OCI-LY3 (cell line): ENCODE results near the gene PNLIPRP1.

ENCODE experiments used
- EZH2phosphoT487 ChIP-seq: fragments of 200-600 bp; shearing (Covaris generic); IDR thresholded peaks from 2 replicates; pipeline ENCODE4 v1.6.1; 2018; ENCODE audit warnings: antibody characterized with exemption, mixed run types, low read depth
- TF ChIP-seq, protein P1 (sequence below): fragments of 200-600, 300-600 bp; sonication (generic); IDR thresholded peaks from 2 replicates; pipeline ENCODE4 v1.5.1; 2014; ENCODE audit warnings: antibody characterized with exemption, low read length, low read depth

- TF ChIP-seq, protein P1, sequence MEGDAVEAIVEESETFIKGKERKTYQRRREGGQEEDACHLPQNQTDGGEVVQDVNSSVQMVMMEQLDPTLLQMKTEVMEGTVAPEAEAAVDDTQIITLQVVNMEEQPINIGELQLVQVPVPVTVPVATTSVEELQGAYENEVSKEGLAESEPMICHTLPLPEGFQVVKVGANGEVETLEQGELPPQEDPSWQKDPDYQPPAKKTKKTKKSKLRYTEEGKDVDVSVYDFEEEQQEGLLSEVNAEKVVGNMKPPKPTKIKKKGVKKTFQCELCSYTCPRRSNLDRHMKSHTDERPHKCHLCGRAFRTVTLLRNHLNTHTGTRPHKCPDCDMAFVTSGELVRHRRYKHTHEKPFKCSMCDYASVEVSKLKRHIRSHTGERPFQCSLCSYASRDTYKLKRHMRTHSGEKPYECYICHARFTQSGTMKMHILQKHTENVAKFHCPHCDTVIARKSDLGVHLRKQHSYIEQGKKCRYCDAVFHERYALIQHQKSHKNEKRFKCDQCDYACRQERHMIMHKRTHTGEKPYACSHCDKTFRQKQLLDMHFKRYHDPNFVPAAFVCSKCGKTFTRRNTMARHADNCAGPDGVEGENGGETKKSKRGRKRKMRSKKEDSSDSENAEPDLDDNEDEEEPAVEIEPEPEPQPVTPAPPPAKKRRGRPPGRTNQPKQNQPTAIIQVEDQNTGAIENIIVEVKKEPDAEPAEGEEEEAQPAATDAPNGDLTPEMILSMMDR, result no peak
- TF ChIP-seq EZH2phosphoT487, result no peak
Observed at GRCh38 chr10:116636385-116636784, 45.6 kb downstream of the PNLIPRP1 start.
